Umbilical cord (tissue), 2 donors: Measurements from ENCODE around the gene MBTPS1. TPM values are rescaled to one million over a fixed set of nuclear protein-coding genes. Genes with fewer than 3 reads are reported as not detected.

Source experiments
- DNase-seq: peaks from one replicate; pipeline ENCODE4 v3.0.0-alpha.2; 2015; ENCODE audit warnings: low spot score
- total RNA-seq: library from RNA; depleted of rRNA; stranded (reverse); fragments of >200 nt; gene quantifications from one replicate; pipeline ENCODE4 v1.2.3, GENCODE V29; 2014; ENCODE audit warnings: low replicate concordance; ENCODE audit not compliant: insufficient read depth

MBTPS1 gene
- total RNA-seq, 1 donor from 2014 or later: 116 TPM

- DNase-seq: no peak
Measured at GRCh38 chr16:84053237-84053636, 63.5 kb downstream of the MBTPS1 start.

- DNase-seq: no peak
Measured at GRCh38 chr16:84052071-84052622, 64.6 kb downstream of the MBTPS1 start.

- no peak for DNase-seq
Measured at GRCh38 chr16:84050316-84050715, 66.4 kb downstream of the MBTPS1 start.

- DNase-seq: no peak
Measured at GRCh38 chr16:84049403-84050060, 67.2 kb downstream of the MBTPS1 start.

GRCh38 chr16:84048871-84049270 is 67.9 kb downstream of the MBTPS1 start:
- no peak for DNase-seq

- no peak for DNase-seq
Measured at GRCh38 chr16:84048270-84048669, 68.5 kb downstream of the MBTPS1 start.

GRCh38 chr16:84047626-84048025 is 69.1 kb downstream of the MBTPS1 start:
- DNase-seq: no peak

- DNase-seq: no peak
Measured at GRCh38 chr16:84047206-84047605, 69.5 kb downstream of the MBTPS1 start.

GRCh38 chr16:84045818-84046470 is 70.8 kb downstream of the MBTPS1 start:
- DNase-seq: no peak

GRCh38 chr16:84045001-84045817 is 71.5 kb downstream of the MBTPS1 start:
- no peak for DNase-seq

- DNase-seq: no peak
Measured at GRCh38 chr16:84044118-84044488, 72.6 kb downstream of the MBTPS1 start.

GRCh38 chr16:84043486-84044117 is 73.1 kb downstream of the MBTPS1 start:
- no peak for DNase-seq

GRCh38 chr16:84042879-84043485 is 73.8 kb downstream of the MBTPS1 start:
- no peak for DNase-seq

- no peak for DNase-seq
Measured at GRCh38 chr16:84042308-84042878, 74.3 kb downstream of the MBTPS1 start, which contains the start of gene SLC38A8. SLC38A8 (minus strand) TSS chr16:84042795; CDS start chr16:84042157, 638 bp downstream.

GRCh38 chr16:84041881-84042280 is 74.9 kb downstream of the MBTPS1 start:
- no peak for DNase-seq

- no peak for DNase-seq
Measured at GRCh38 chr16:84040823-84041820, 75.6 kb downstream of the MBTPS1 start.

GRCh38 chr16:84040226-84040822 is 76.4 kb downstream of the MBTPS1 start:
- no peak for DNase-seq

- no peak for DNase-seq
Measured at GRCh38 chr16:84039696-84040095, 77.0 kb downstream of the MBTPS1 start.

GRCh38 chr16:84038469-84038868 is 78.3 kb downstream of the MBTPS1 start:
- DNase-seq: no peak
